Measurements from ENCODE around the gene RARRES2.

- TF ChIP-seq ARNTL (CRISPR knock-in tag; IDR thresholded peaks at IDR 0.05; ENCODE audit: borderline replicate concordance, low read depth): no peak
- no peak for TF ChIP-seq ZFP30 (CRISPR knock-in tag; IDR thresholded peaks at IDR 0.05)
Observed at GRCh38 chr7:150371996-150372270, 30.5 kb upstream of the RARRES2 start.

Data from SK-N-SH treated with all-trans-retinoic acid at 6 μM for 48 hours (cell line).